Measurements from ENCODE around the gene NHERF2. TPM values are rescaled to one million over a fixed set of nuclear protein-coding genes. Genes with fewer than 3 reads are reported as not detected.

Gene NHERF2
- total RNA-seq, 2 experiments from 2014 or later = 1.9 to 2.0 TPM

DNA sequence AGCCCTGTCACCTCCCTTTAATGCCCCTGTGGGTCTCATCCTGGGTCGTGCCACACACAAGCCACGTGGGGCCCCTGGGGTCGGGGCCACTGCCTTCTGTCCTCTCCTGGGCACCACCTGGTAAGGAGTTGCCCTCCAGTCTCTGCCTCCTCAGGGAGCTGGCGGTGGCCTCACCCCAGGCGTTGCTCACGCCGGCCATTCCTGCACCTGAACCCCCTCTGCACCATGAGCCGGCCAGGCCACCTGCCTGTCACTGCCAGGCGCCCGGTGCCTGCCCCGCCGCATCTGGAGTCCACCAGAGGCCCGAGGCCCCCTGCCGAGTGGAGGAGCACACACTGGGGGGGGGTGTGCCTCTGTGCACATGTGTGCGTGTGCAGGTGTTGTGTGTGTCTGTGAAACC is 10.4 kb downstream of the NHERF2 start:
- ATAC-seq (ENCODE audit: poor library complexity) (no peak), DNase-seq (no peak)
- H3K27ac ChIP-seq (ENCODE audit: low read depth in 1 of 2, low read length in 2 of 2) = no peak overlapping the region
- no peaks in the 10 kb centered on the region for H3K9me3 ChIP-seq (ENCODE audit: control insufficient read depth in 1 of 2, insufficient read depth in 1 of 2, low read length in 2 of 2)
- no peaks in the 10 kb centered on the region for H3K36me3 ChIP-seq (ENCODE audit: insufficient read depth, low read length)
- CTCF ChIA-PET = no interaction called here
- Mint-ChIP-seq H3K36me3 (ENCODE audit: low read depth) (no peaks in the 10 kb centered on the region), H3K4me1 (ENCODE audit: low read depth) (no peaks in the 10 kb centered on the region), H3K9me3 (no peaks in the 10 kb centered on the region), H3K27me3 (no peaks in the 10 kb centered on the region), H3K27ac (no peak overlapping the region), H3K4me3 (no peak overlapping the region)
- intact Hi-C loops (cut with DNase I, micrococcal nuclease) = no loop called here
- no peak for TF ChIP-seq CTCF (IDR thresholded peaks at IDR 0.05)
- H3K4me3 ChIP-seq (ENCODE audit: low read length) = no peak overlapping the region
- POLR2A ChIA-PET = no interaction called here
- no peaks in the 10 kb centered on the region for H3K27me3 ChIP-seq (ENCODE audit: control insufficient read depth in 1 of 2, insufficient read depth in 2 of 2, low read length in 2 of 2)
- peaks cover 7% of the 10 kb centered on the region for H3K4me1 ChIP-seq (ENCODE audit: insufficient read depth, low read length)

DNA sequence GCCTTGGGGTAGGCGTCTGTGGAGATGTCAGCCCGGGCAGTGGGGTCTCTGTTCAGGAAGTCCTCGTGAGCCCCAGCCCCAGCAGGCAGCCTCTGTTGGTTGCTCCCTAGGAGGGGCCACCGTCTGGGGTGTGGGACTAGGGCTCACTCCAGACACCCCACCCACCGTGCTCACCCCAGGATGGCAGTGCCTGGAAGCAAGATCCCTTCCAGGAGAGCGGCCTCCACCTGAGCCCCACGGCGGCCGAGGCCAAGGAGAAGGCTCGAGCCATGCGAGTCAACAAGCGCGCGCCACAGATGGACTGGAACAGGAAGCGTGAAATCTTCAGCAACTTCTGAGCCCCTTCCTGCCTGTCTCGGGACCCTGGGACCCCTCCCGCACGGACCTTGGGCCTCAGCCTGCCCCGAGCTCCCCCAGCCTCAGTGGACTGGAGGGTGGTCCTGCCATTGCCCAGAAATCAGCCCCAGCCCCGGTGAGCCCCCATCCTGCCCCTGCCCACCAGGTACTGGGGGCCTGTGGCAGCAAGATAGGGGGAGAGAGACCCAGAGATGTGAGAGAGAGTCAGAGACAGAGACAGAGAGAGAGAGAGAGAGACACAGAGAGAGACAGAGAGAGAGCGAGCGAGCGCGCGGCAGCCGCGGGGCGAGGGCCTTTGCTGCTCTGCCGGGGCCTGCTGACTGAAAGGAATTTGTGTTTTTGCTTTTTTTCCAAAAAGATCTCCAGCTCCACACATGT is 11.1 kb downstream of the NHERF2 start:
- ATAC-seq (ENCODE audit: poor library complexity) (no peak), DNase-seq (no peak)
- ChIA-PET POLR2A (no interaction called here), CTCF (no interaction called here)
- no peaks in the 10 kb centered on the region for H3K36me3 ChIP-seq (ENCODE audit: insufficient read depth, low read length)
- H3K9me3 Mint-ChIP-seq = no peaks in the 10 kb centered on the region
- H3K36me3 Mint-ChIP-seq (ENCODE audit: low read depth) = no peaks in the 10 kb centered on the region
- intact Hi-C loops (cut with DNase I, micrococcal nuclease) = no loop called here
- no peaks in the 10 kb centered on the region for H3K27me3 Mint-ChIP-seq
- no peak for TF ChIP-seq CTCF (IDR thresholded peaks at IDR 0.05)
- H3K9me3 ChIP-seq (ENCODE audit: control insufficient read depth in 1 of 2, insufficient read depth in 1 of 2, low read length in 2 of 2) = no peaks in the 10 kb centered on the region
- no peaks in the 10 kb centered on the region for H3K27me3 ChIP-seq (ENCODE audit: control insufficient read depth in 1 of 2, insufficient read depth in 2 of 2, low read length in 2 of 2)
- H3K4me3 Mint-ChIP-seq = no peak overlapping the region
- no peak overlapping the region for H3K4me3 ChIP-seq (ENCODE audit: low read length)
- H3K27ac Mint-ChIP-seq = no peak overlapping the region
- peaks cover 7% of the 10 kb centered on the region for H3K4me1 ChIP-seq (ENCODE audit: insufficient read depth, low read length)
- H3K4me1 Mint-ChIP-seq (ENCODE audit: low read depth) = no peaks in the 10 kb centered on the region
- H3K27ac ChIP-seq (ENCODE audit: low read depth in 1 of 2, low read length in 2 of 2) = no peak overlapping the region

- Mint-ChIP-seq H3K4me3 (no peak overlapping the region), H3K4me1 (ENCODE audit: low read depth) (no peaks in the 10 kb centered on the region), H3K27me3 (no peaks in the 10 kb centered on the region), H3K36me3 (ENCODE audit: low read depth) (no peaks in the 10 kb centered on the region), H3K9me3 (no peaks in the 10 kb centered on the region), H3K27ac (no peak overlapping the region)
- DNase-seq (no peak), ATAC-seq (ENCODE audit: poor library complexity) (no peak)
- no peaks in the 10 kb centered on the region for H3K9me3 ChIP-seq (ENCODE audit: control insufficient read depth in 1 of 2, insufficient read depth in 1 of 2, low read length in 2 of 2)
- peaks cover 2% of the 10 kb centered on the region for H3K36me3 ChIP-seq (ENCODE audit: insufficient read depth, low read length)
- intact Hi-C loops (cut with DNase I, micrococcal nuclease) = no loop called here
- H3K4me3 ChIP-seq (ENCODE audit: low read length) = no peak overlapping the region
- peaks cover 2% of the 10 kb centered on the region for H3K4me1 ChIP-seq (ENCODE audit: insufficient read depth, low read length)
- H3K27ac ChIP-seq (ENCODE audit: low read depth in 1 of 2, low read length in 2 of 2) = no peak overlapping the region
- no peak for TF ChIP-seq CTCF (IDR thresholded peaks at IDR 0.05)
- no peaks in the 10 kb centered on the region for H3K27me3 ChIP-seq (ENCODE audit: control insufficient read depth in 1 of 2, insufficient read depth in 2 of 2, low read length in 2 of 2)
- ChIA-PET CTCF (no interaction called here), POLR2A (no interaction called here)
Measured at GRCh38 chr16:2038382-2039231, 11.9 kb downstream of the NHERF2 start.

All from CD4-positive, alpha-beta T cell (primary cell).